WTC11 (cell line): Measurements from ENCODE around the gene JMJD8. TPM values are rescaled to one million over a fixed set of nuclear protein-coding genes. Genes with fewer than 3 reads are reported as not detected.

Source experiments
- ATF2 ChIP-seq: sonication (generic); formaldehyde crosslinking; IDR thresholded peaks from 2 replicates; pipeline ENCODE4 v1.8.1; 2022; ENCODE audit warnings: low read depth, missing genetic modification reagents, borderline replicate concordance
- CTCF ChIP-seq: fragments of 200-600 bp; IDR thresholded peaks from 2 replicates; pipeline ENCODE4 v1.8.0; 2022; ENCODE audit warnings: antibody characterized with exemption
- E2F1 ChIP-seq: sonication (generic); formaldehyde crosslinking; IDR thresholded peaks from 2 replicates; pipeline ENCODE4 v1.8.0; 2022; ENCODE audit warnings: mild to moderate bottlenecking, missing genetic modification reagents
- ELF4 ChIP-seq: sonication (generic); formaldehyde crosslinking; IDR thresholded peaks from 2 replicates; pipeline ENCODE4 v1.8.1; 2022; ENCODE audit warnings: low read depth, mild to moderate bottlenecking, moderate library complexity, missing genetic modification reagents
- ESRRA ChIP-seq: sonication (generic); formaldehyde crosslinking; IDR thresholded peaks from 2 replicates; pipeline ENCODE4 v1.8.1; 2022; ENCODE audit warnings: mild to moderate bottlenecking, missing genetic modification reagents, borderline replicate concordance
- FOXP1 ChIP-seq: sonication (generic); formaldehyde crosslinking; IDR thresholded peaks from 2 replicates; pipeline ENCODE4 v1.8.0; 2022; ENCODE audit warnings: missing genetic modification reagents, mild to moderate bottlenecking, moderate library complexity, borderline replicate concordance
- GABPB1 ChIP-seq: sonication (generic); formaldehyde crosslinking; IDR thresholded peaks from 2 replicates; pipeline ENCODE4 v1.8.1; 2023; ENCODE audit warnings: mild to moderate bottlenecking, missing genetic modification reagents
- HMGXB4 ChIP-seq: sonication (generic); formaldehyde crosslinking; IDR thresholded peaks from 2 replicates; pipeline ENCODE4 v1.8.1; 2023; ENCODE audit warnings: mild to moderate bottlenecking, moderate library complexity, missing genetic modification reagents
- IRF2 ChIP-seq: sonication (generic); formaldehyde crosslinking; IDR thresholded peaks from 2 replicates; pipeline ENCODE4 v1.8.0; 2022; ENCODE audit warnings: low read depth, missing genetic modification reagents, borderline replicate concordance
- KAT7 ChIP-seq: sonication (generic); formaldehyde crosslinking; IDR thresholded peaks from 2 replicates; pipeline ENCODE4 v1.8.1; 2023; ENCODE audit warnings: missing genetic modification reagents, mild to moderate bottlenecking, borderline replicate concordance
- MAX ChIP-seq: sonication (generic); formaldehyde crosslinking; IDR thresholded peaks from 2 replicates; pipeline ENCODE4 v1.8.0; 2022; ENCODE audit warnings: mild to moderate bottlenecking, missing genetic modification reagents
- NFATC4 ChIP-seq: fragments of 250-450 bp; sonication (Bioruptor Pico); IDR thresholded peaks from 2 replicates; pipeline ENCODE4 v1.9.0; 2021; ENCODE audit warnings: mild to moderate bottlenecking
- NFE2L1 ChIP-seq: sonication (generic); formaldehyde crosslinking; IDR thresholded peaks from 2 replicates; pipeline ENCODE4 v1.8.1; 2023; ENCODE audit warnings: missing genetic modification reagents
- NFYB ChIP-seq: sonication (generic); formaldehyde crosslinking; conservative IDR thresholded peaks from 2 replicates; pipeline ENCODE4 v1.8.0; 2022; ENCODE audit warnings: low read depth, missing genetic modification reagents
- PRRX2 ChIP-seq: fragments of 250-450 bp; sonication (Bioruptor Pico); IDR thresholded peaks from 2 replicates; pipeline ENCODE4 v1.8.0; 2021; ENCODE audit warnings: mild to moderate bottlenecking
- RELA ChIP-seq: sonication (generic); formaldehyde crosslinking; IDR thresholded peaks from 2 replicates; pipeline ENCODE4 v1.8.1; 2022; ENCODE audit warnings: missing genetic modification reagents, mild to moderate bottlenecking, borderline replicate concordance
- SP1 ChIP-seq: sonication (generic); formaldehyde crosslinking; conservative IDR thresholded peaks from 2 replicates; pipeline ENCODE4 v1.8.1; 2022; ENCODE audit warnings: missing genetic modification reagents
- TEAD1 ChIP-seq: sonication (generic); formaldehyde crosslinking; IDR thresholded peaks from 2 replicates; pipeline ENCODE4 v1.8.0; 2022; ENCODE audit warnings: mild to moderate bottlenecking, missing genetic modification reagents
- TEAD4 ChIP-seq: sonication (generic); formaldehyde crosslinking; IDR thresholded peaks from 2 replicates; pipeline ENCODE4 v1.8.0; 2022; ENCODE audit warnings: mild to moderate bottlenecking, missing genetic modification reagents
- USF2 ChIP-seq: sonication (generic); formaldehyde crosslinking; IDR thresholded peaks from 2 replicates; pipeline ENCODE4 v1.8.1; 2023; ENCODE audit warnings: mild to moderate bottlenecking, missing genetic modification reagents, moderate library complexity
- ZNF219 ChIP-seq: sonication (generic); formaldehyde crosslinking; IDR thresholded peaks from 2 replicates; pipeline ENCODE4 v1.8.0; 2023; ENCODE audit warnings: missing genetic modification reagents, mild to moderate bottlenecking, borderline replicate concordance
- ZNF263 ChIP-seq: sonication (generic); formaldehyde crosslinking; IDR thresholded peaks from 2 replicates; pipeline ENCODE4 v1.8.1; 2022; ENCODE audit warnings: low read depth, mild to moderate bottlenecking, moderate library complexity, missing genetic modification reagents
- ZNF317 ChIP-seq: sonication (generic); formaldehyde crosslinking; IDR thresholded peaks from 2 replicates; pipeline ENCODE4 v1.8.1; 2023; ENCODE audit warnings: low read depth, mild to moderate bottlenecking, moderate library complexity, missing genetic modification reagents, borderline replicate concordance
- ZNF396 ChIP-seq: fragments of 250-450 bp; sonication (Bioruptor Pico); IDR thresholded peaks from 2 replicates; pipeline ENCODE4 v1.8.0; 2021; ENCODE audit warnings: mild to moderate bottlenecking, moderate library complexity, borderline replicate concordance
- ZNF423 ChIP-seq: fragments of 250-450 bp; sonication (Bioruptor Pico); IDR thresholded peaks from 2 replicates; pipeline ENCODE4 v2.1.2; 2022; ENCODE audit warnings: mild to moderate bottlenecking, moderate library complexity
- ZNF425 ChIP-seq: fragments of 250-450 bp; sonication (Bioruptor Pico); conservative IDR thresholded peaks from 2 replicates; pipeline ENCODE4 v1.9.0; 2021; ENCODE audit warnings: mild to moderate bottlenecking
- total RNA-seq: library from RNA; stranded (reverse); gene quantifications from 3 replicates; pipeline ENCODE4 v1.2.3, GENCODE V29; 2021

The JMJD8 gene
- total RNA-seq, 1 experiment from 2014 or later = 61.2 TPM

GRCh38 chr16:727291-727977 lies 43.3 kb upstream of the JMJD8 start (continued):
- TF ChIP-seq MAX (CRISPR knock-in tag) (no peak), HMGXB4 (no peak), GABPB1 (CRISPR knock-in tag) (no peak), SP1 (CRISPR knock-in tag) (0 out of 2 replicates have a peak, but pooled peaks have one; percentile 0), IRF2 (CRISPR knock-in tag) (no peak), FOXP1 (CRISPR knock-in tag) (0 out of 2 replicates have a peak, but pooled peaks have one; percentile 26), ZNF219 (CRISPR knock-in tag) (no peak), ZNF425 (CRISPR knock-in tag) (no peak), PRRX2 (no peak), E2F1 (CRISPR knock-in tag) (no peak), NFYB (no peak), ZNF263 (CRISPR knock-in tag) (no peak), ZNF423 (CRISPR knock-in tag) (peak; percentile 45; the same call in 1 of the 2 replicates), TEAD4 (no peak), ELF4 (CRISPR knock-in tag) (no peak), ZNF317 (CRISPR knock-in tag) (no peak), ESRRA (CRISPR knock-in tag) (peak; percentile 28; the same call in 1 of the 2 replicates), USF2 (peak; percentile 48), CTCF (no peak), TEAD1 (CRISPR knock-in tag) (no peak), NFE2L1 (no peak), ZNF396 (no peak), RELA (CRISPR knock-in tag) (no peak), KAT7 (no peak), NFATC4 (CRISPR knock-in tag) (no peak), ATF2 (CRISPR knock-in tag) (no peak)
